IPS DF 4.7 (cell line): ENCODE data around the gene MSH3.
"Not testable (repeated sequence)": the region's sequence is repeated elsewhere in the genome, so short reads cannot be mapped to it uniquely, and the experiment has no call there.

Experiments
- DNase-seq: peaks from one replicate; pipeline ENCODE4 v3.0.0-alpha.2; 2013; ENCODE audit warnings: low spot score; ENCODE audit errors: extremely low read depth

MSH3 gene

GRCh38 chr5:80902624-80903023, 248.2 kb downstream of the MSH3 start:
- DNase-seq, result not testable (repeated sequence)

DNA sequence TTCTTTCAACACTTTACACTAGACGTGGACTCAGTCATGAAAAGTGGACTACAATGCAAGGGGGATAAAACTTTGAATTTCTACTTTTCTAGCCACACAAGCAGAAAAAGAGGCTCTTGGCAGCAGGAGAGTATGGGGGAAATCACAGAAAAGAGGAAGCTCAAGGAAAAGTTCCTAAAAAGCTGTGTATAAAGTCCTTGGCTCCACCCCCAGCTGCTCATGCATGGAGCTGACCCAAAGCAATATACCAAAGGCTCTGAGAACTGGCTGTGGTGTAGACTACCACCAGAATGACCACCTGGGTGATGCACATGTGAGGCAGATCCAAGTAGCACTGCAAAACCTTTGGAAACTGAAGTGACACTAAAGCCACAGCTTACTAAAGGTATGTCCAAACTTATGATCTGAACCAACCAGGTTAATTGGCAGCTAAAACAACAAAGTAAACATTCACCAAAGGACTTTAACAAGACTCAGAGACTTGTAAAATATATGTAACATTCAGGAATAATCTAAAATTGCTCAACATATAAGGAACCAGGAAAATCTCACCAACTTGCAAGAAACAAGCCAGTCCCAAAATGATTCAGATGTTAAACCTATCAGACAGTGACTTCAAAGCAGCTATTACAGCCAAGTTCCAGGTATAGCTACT, 250.2 kb downstream of the MSH3 start:
- no peak for DNase-seq

- DNase-seq, result no peak
These were observed 251.0 kb downstream of the MSH3 start for GRCh38 chr5:80905405-80905804.

DNA sequence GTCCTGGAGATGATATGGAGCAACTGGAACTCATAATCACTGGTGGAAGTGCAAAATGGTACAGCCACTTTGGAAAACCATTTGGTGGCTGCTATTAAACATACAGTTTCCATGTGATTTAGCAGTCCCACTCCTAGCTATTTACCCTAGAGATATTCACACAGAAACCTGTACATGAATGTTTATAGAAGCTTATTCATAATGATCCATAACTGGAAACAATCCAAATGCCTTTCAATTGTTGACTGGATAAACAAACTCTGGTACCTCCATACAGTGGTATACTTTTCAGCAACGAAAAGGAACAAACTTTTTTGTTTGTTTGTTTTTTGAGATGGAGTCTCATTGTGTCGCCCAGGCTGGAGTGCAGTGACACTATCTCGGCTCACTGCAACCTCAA, 258.0 kb downstream of the MSH3 start:
- no peak for DNase-seq

- DNase-seq, result no peak
These were observed 261.3 kb downstream of the MSH3 start for GRCh38 chr5:80915716-80916115.

DNA sequence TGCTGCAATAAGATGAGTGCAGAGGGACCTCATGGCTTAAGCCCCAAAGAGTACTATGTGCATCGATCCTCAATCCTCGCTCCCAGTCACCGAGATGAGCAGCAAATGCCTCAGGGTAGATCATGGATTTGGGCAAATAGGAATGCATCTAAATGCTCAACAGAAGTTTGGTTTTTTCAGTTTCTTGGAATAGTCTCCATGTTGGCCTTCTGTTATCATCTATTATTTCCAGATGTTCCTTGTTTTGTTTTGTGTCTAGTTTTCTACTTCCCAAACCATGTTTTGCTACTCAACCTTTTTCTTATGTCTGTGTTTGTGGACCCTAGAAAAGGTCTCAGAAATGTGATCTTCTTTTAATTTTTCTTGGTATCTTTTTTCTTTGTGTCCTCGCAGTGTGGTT, 262.2 kb downstream of the MSH3 start:
- no peak for DNase-seq

DNA sequence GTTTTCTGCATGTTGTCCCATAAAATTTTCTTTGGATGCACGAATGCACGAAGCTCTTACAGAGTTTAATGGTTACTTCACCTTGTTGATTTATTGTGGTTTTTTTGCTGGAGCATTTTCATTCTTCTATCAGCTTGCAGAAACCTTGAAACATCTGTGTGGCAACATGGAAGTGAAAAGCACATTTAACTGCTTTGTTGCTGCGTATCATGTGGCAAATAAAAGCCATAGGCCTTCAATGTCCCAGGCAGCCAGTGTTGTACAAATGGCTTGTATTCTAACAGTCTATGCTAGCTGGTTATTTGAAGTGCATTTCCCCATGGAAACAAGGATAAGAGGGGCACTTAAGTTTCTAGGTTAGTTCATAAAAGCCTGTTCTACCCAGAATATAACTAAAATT, 263.2 kb downstream of the MSH3 start:
- DNase-seq, result no peak

- no peak for DNase-seq
These were observed 265.3 kb downstream of the MSH3 start for GRCh38 chr5:80919678-80920196.

DNA sequence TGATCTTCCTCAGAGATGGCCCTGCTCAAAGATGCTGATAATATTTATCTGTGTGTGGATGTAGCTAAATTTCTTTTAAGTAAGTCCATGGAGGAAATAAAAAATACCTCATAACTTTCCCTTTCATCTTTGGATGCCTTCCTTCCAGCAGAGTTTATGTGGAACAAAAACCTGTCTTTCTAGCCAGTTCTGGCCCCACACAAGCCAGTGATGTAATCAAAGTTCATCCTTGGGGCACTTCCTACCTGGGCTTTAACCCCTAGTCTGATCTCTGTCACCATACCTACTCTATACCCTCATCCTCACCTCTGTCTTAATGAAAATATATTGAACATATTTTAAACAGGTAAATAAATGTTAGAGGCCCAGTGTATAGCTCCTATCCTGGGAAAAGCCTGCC, 265.9 kb downstream of the MSH3 start:
- DNase-seq, result no peak

GRCh38 chr5:80921026-80921425, 266.6 kb downstream of the MSH3 start:
- DNase-seq, result no peak

DNA sequence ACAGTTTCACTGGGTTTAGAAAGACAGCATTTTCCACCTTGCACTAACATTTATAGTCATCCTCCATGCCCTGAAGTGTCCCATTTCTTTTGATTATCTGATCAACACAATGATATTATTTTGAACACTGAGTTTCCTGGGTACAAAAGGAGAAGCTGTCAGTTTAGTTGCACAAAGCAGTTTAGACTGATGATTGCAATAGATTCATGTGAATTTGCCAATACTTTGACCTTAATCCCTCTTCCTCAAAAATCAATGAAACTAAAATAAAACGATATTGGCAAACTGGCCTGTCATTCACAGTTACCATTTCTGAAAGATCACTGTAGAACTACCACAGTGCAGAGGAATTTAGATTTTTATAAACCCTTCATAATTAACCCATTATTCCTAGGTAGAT, 271.5 kb downstream of the MSH3 start:
- DNase-seq, result no peak
